Left lobe of liver (tissue), 2 donors: ENCODE results near the gene SNX13. TPM values are rescaled to one million over a fixed set of nuclear protein-coding genes. Genes with fewer than 3 reads are reported as not detected.
"Not testable (repeated sequence)": the region's sequence is repeated elsewhere in the genome, so short reads cannot be mapped to it uniquely, and the experiment has no call there.

ENCODE experiments used
- ATAC-seq: fragments of 200-7000 bp; cut with Tn5 transposase; one replicate; pipeline ENCODE4 v1.9.1; 2020; ENCODE audit warnings: mild to moderate bottlenecking, moderate library complexity
- DNase-seq: peaks from one replicate; pipeline ENCODE4 v3.0.0-alpha.2; 2020; ENCODE audit warnings: low spot score
- total RNA-seq: library from RNA; stranded (reverse); gene quantifications from one replicate; pipeline ENCODE4 v1.2.1, GENCODE V29; 2021
- donor health status: DM: no; HTN: no; CAD: no; lungs with moderate emphysema.
- donor health status: DM: no; HTN: yes; CAD: no.

SNX13 gene
- total RNA-seq, 1 donor from 2014 or later: 20.5 TPM

- ATAC-seq: no peak
- DNase-seq: no peak
Measured at GRCh38 chr7:17916786-17917185, 23.5 kb downstream of the SNX13 start.

- DNase-seq (no peak), ATAC-seq (no peak)
Measured at GRCh38 chr7:17915796-17916195, 24.5 kb downstream of the SNX13 start.

GRCh38 chr7:17915168-17915567 lies 25.1 kb downstream of the SNX13 start:
- DNase-seq: no peak
- no peak for ATAC-seq

- DNase-seq (no peak), ATAC-seq (no peak)
Measured at GRCh38 chr7:17913250-17913649, 27.0 kb downstream of the SNX13 start.

GRCh38 chr7:17912536-17913235 lies 27.6 kb downstream of the SNX13 start:
- DNase-seq: no peak

GRCh38 chr7:17912050-17912449 lies 28.2 kb downstream of the SNX13 start:
- ATAC-seq (no peak), DNase-seq (no peak)

More at GRCh38 chr7:17912536-17913235, 27.6 kb downstream of the SNX13 start:
- ATAC-seq: no peak

- DNase-seq: no peak
- no peak for ATAC-seq
Measured at GRCh38 chr7:17910377-17910776, 29.9 kb downstream of the SNX13 start.

- not testable (repeated sequence) for ATAC-seq, DNase-seq
Measured at GRCh38 chr7:17909310-17909709, 31.0 kb downstream of the SNX13 start.

GRCh38 chr7:17907014-17907413 lies 33.3 kb downstream of the SNX13 start:
- DNase-seq (no peak), ATAC-seq (peak; percentile 39)

GRCh38 chr7:17903337-17903736 lies 37.0 kb downstream of the SNX13 start:
- no peak for DNase-seq
- ATAC-seq: peak; percentile 56

GRCh38 chr7:17902599-17902998 lies 37.7 kb downstream of the SNX13 start:
- DNase-seq: no peak
- no peak for ATAC-seq

- ATAC-seq (no peak), DNase-seq (no peak)
Measured at GRCh38 chr7:17900464-17900863, 39.8 kb downstream of the SNX13 start.

GRCh38 chr7:17898111-17898510 lies 42.2 kb downstream of the SNX13 start:
- DNase-seq: no peak
- no peak for ATAC-seq

GRCh38 chr7:17887286-17887685 lies 53.0 kb downstream of the SNX13 start:
- DNase-seq: no peak
- no peak for ATAC-seq

- DNase-seq (no peak), ATAC-seq (no peak)
Measured at GRCh38 chr7:17882685-17883084, 57.6 kb downstream of the SNX13 start.

- ATAC-seq: no peak
- DNase-seq: no peak
Measured at GRCh38 chr7:17879075-17879661, 61.1 kb downstream of the SNX13 start.

- no peak for ATAC-seq
Measured at GRCh38 chr7:17878627-17879026, 61.7 kb downstream of the SNX13 start.

GRCh38 chr7:17871815-17872533 lies 68.3 kb downstream of the SNX13 start:
- no peak for DNase-seq
- no peak for ATAC-seq

More at GRCh38 chr7:17878627-17879026, 61.7 kb downstream of the SNX13 start:
- no peak for DNase-seq

- ATAC-seq: no peak
Measured at GRCh38 chr7:17870406-17870805, 69.9 kb downstream of the SNX13 start.

GRCh38 chr7:17863809-17864143 lies 76.5 kb downstream of the SNX13 start:
- DNase-seq (no peak), ATAC-seq (no peak)

More at GRCh38 chr7:17870406-17870805, 69.9 kb downstream of the SNX13 start:
- DNase-seq: no peak

- DNase-seq (no peak), ATAC-seq (peak; percentile 29)
Measured at GRCh38 chr7:17863095-17863808, 77.0 kb downstream of the SNX13 start.
